ENCODE results near the gene PXN. TPM values are rescaled to one million over a fixed set of nuclear protein-coding genes. Genes with fewer than 3 reads are reported as not detected.

Gene PXN
- 136 and 156 TPM in 2 replicates for total RNA-seq (2014; rRNA removed; shearing (Covaris generic))

DNA sequence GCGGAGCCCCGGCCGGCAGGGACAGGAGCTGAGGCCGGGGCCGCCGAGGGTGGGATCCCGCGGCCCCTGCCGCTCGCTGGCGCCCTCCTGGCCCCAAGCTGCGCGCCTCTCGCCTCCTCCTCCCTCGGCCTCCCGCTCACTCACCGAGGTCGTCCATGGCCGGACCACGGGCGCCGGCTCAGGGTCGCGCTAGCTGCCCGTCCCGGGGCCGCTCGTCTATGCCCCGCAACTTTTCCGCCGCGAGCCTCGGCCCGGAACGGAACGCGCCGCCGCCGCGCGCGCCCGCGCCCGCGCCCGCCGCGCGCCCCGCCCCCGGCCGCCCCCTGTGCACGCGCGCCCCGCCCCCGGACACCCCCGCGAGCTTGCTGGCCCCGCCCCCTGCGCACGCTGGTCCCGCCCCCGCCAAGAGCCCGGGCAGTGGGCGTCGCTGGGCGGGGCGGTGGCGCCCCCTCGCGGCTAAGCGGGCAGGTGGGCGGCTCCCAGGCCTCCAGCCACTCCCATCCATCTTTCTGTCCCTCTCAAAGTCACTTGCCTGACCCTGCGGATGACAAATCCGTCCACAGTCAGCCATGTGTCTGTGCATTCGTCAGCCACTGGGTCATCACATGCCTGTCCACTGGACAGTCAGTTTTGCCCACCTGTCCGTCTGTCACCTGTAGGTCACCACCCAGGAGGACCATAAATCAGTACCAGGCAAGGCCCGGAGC is at the start of gene PXN:
PXN (minus strand) TSS at position 258 of the 707 bp plus-strand sequence; CDS start at position 157, 101 bp downstream.
- DNase-seq (ENCODE audit: low spot score) = peak; percentile 67

DNA sequence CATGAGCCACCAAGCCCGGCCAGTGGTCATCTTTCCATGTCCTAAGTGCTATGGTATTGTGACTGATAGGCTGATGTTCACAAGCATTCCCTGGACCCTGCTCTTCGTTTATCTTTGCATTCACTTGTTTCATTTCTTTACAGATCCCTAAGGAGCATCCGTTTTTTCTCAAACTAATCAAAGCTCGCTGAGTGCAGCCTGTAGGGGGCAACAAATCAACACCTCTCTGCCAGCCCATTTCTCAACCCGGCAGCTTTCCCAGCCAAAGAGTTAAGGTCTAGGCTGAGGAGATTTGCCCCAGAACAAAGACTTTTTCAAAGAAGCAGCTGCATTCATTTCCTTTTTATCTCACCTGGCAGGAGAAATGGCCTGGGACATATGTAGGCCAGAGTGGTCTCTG is 48.7 kb upstream of the PXN start:
- DNase-seq (ENCODE audit: low spot score) = no peak

DNA sequence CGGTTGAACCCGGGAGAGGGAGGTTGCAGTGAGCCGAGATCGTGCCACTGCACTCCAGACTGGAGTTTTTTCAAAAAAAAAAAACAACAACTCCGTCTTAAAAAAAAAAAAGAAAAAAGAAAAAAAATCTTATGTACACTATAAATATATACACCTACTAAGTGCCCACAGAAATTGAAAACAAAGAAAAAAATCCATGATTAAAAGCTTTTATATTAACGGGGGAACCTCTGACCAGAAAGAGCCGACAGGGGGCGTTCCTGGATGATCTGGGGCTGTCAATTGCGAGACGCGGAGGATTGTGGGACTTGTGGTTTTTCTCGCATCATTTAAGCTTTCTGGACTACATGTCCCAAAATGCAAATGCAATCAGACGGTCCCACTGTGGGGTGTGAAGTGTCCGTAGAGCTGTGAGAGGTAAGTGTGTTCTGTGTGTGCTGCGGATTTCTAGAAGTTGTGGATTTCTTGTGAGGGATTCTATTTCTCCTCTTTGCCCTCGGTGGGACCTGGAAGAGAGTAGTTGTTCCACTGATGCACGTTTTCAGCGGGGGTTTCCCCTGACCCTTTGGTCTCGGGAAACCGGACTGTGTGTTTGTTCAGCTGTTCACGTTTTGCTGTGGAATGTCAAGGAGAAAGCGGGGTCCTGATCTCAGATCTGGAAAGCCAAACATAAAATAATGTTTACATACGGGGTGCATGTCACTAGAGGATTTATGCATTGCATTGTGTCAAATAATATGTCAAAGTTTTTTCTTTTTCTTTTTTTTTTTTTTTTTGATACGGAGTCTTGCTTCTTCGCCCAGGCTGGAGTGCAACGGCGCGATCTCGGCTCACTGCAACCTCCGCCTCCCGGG is 36.7 kb upstream of the PXN start, which contains the start of gene SIRT4:
SIRT4 (plus strand) TSS at position 360 of the 854 bp plus-strand sequence. CDS start 1,241 bp downstream, outside the sequence.
- peak; percentile 91 for DNase-seq (ENCODE audit: low spot score)

DNA sequence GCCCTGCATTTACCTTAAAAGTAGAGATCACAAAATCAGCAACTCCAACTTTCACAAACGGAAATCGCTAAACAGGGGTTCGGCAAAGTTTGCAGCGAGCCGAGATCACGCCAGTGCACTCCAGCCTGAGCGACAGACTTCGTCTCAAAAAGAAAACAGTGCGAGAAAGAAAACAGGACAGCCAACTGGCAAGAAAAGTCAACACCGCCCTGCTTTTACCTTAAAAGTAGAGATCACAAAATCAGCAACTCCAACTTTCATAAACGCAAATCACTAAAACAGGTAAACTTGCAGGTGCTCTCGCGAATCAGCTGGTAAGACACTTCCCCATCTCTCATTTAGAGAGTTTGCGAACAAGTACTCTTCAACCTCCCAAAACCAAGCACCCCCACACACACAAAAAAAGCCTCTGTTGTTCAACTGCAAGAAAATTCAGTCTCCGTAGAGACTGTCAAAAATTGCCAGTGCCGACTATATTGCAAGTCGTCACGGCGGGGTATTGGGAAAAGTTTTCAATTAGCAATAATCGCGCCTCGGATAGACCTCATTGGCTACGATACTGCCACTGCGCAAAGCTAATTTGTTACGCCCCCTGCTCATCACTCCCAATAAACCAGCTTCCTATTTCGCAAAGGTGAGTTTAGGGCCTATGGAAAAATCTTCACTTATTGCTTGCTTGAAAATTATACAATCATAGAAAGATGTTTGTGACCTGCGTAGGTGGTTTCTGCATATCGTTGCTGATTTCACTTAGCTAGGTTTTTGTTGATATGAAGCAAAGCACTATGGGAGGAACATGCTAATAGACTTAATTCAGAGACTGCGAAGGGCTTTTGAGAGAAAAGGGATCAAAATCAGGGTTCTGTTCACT is 27.4 kb upstream of the PXN start, which contains the start of gene RNU4-1:
RNU4-1 (minus strand) TSS at position 577 of the 871 bp plus-strand sequence.
- peak; percentile 94 for DNase-seq (ENCODE audit: low spot score)

DNA sequence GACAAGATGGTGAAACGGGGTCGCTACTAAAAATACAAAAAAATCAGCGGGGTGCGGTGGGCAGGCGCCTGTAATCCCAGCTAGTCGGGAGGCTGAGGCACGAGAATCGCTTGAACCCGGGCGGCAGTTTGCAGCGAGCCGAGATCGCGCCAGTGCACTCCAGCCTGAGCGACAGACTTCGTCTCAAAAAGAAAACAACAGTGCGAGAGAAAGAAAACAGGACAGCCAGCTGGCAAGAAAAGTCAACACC is 26.8 kb upstream of the PXN start:
- no peak for DNase-seq (ENCODE audit: low spot score)

DNA sequence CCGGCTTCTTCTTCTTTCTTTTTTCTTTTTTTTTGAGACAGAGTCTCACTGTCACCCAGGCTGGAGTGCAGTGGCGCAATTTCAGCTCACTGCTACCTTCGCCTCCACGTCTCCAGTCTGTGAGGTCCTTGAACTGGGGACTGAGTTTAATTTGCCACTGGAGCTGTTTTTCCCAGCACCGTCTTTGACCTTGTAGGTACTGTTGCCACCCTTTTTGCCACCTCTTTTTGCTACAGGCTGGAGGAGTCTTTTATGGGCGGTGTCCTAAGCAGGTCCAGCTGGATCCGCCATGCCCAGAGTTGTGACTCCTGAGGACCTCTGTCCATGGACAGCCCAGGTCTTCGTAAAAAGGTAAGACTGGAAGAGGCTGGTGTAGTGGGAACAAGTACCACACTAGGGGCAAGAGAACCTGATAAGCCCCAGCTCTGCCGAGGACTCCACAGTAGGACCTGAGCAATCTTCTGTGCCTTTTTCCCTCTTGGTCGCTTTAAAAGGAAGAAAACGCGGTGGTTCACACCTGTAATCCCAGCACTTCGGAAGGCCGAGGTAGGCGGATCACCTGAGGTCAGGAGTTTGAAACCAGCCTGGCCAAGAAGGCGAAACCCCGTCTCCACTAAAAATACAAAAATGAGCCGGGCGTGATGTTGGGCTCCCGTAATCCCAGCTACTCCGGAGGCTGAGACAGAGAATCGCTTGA is 25.2 kb upstream of the PXN start:
- DNase-seq (ENCODE audit: low spot score) = peak; percentile 27

DNA sequence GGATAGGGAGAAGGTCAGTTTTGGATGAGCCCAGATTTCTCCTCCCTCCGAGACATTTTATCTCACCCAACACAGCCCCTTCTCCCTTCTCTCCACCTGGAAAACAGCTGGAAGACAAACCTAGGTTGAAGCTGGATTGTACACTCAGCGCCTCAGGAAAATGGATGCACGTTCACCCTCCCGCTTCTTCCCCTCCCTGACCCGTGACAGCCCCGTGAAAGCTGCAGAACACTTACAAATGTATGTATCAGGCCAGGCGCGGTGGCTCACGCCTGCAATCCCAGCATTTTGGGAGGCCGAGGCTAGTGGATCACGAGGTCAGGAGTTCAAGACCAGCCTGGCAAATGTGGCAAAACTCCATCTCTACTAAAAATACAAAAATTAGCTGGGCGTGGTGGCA is 22.0 kb upstream of the PXN start:
- DNase-seq (ENCODE audit: low spot score) = no peak

DNA sequence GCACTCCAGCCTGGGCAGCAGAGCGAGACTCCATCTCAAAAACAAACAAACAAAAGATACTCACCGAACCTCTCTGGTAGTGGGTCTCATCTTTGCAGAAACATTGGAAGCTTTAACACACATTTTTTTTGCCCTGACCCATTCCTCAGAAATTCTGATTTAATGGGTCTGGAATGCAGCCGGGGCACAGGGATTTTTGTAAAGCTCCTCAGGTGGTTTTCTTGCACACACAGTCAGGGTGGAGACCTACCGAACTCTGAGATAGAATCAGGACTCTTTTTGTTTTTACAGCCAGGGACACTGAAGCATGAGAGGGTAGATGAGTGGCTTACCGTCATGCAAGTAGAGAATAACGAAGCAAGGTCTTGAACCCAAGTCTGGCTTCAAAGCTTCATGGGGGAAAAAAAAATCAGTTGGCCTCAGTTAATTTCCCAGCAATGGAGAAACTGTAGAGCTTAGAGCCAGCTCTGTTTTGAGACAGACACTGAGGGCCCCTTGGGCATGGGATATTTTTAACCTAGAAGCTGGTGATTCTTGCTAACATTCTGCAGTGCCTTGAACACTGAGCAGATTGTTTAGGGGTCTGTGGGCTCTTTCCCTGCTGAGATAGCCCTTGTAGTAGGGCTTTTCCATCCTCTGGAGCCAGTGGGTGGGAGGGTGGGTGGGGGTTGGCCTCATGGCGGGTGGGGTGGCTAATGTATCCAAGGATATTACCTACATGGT is 21.4 kb upstream of the PXN start:
- DNase-seq (ENCODE audit: low spot score) = no peak

DNA sequence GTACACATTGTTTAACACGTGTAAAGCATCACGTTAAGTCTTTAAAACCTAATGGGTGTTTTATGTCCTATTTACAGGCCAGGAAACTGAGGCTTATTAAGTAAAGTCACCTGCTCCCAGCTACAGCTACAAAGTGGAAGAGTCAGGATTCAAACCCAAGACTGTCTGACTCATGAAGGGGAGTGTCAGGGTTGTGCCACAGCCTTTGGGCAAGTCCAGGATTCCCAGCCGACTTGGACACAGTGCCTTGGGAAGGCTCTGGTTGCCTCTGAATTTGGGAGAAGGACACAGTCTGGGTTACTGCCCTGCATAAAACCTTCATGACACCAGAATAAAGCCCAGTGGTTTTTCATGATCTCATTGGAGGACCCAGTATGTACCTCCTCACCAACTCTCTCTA is 18.9 kb upstream of the PXN start:
- no peak for DNase-seq (ENCODE audit: low spot score)

DNA sequence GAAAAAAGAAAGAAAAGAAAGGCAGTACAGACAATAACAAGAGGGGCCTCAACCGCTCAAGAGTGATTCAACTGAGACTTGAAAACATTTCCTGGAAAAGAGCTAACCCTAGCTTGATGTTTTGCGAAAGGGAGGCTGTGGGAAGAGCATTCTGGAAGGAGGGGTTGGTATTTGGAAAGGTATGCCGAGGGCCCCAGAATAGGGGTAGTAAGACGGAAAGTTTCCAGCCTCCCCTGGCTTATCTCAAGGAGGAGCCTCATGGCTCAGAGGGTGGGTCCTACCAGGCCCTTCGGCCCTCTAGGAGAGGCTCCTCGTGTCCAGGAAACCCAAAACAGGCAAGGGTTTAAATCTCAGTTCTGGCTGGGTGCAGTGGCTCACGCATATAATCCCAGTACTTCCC is 17.8 kb upstream of the PXN start:
- no peak for DNase-seq (ENCODE audit: low spot score)

DNA sequence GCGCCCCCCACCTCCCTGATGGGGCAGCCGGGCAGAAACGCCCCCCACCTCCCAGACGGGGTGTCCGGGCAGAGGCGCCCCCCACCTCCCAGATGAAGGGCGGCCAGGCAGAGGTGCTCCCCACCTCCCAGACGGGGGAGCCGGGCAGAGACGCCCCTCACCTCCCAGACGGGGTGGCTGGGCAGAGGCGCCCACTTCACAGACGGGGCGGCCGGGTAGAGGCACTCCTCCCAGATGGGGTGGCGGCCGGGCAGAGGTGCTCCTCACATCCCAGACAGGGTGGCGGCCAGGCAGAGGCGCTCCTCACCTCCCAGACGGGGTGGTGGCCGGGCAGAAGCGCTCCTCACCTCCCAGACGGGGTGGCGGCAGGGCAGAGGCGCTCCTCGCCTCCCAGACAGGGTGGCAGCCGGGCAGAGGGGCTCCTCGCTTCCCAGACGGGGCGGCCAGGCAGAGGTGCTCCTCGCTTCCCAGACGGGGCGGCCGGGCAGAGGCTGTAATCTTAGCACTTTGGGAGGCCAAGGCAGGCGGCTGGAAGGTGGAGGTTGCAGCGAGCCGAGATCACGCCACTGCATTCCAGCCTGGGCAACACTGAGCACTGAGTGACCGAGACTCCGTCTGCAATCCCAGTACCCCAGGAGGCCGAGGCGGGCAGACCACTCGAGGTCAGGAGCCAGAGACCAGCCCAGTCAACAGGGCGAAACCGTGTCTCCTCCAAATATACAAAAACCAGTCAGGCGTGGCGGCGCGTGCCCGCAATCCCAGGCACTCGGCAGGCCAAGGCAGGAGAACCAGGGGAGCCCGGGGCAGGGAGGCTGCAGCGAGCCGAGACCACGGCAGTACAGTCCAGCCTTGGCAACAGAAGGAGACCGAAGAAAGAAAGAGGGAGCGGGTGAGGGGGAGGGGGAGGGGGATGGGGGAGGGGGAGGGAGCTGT is 12.9 kb upstream of the PXN start:
- DNase-seq (ENCODE audit: low spot score) = no peak

DNA sequence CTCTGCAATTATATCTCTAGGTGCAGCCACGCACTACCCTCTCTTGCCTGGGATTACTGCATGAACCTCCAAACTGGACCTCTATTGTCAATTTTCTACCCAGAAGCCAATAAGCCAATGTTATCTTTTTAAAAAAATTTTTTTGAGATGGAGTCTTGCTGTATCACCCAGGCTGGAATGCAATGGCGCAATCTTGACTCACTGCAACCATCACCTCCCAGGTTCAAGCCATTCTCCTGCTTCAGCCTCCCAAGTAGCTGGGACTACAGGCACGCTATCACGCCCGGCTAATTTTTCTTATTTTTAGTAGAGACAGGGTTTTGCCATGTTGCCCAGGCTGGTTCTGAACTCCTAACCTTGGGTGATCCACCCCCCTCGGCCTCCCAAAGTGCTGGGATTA is 11.2 kb upstream of the PXN start:
- no peak for DNase-seq (ENCODE audit: low spot score)

DNA sequence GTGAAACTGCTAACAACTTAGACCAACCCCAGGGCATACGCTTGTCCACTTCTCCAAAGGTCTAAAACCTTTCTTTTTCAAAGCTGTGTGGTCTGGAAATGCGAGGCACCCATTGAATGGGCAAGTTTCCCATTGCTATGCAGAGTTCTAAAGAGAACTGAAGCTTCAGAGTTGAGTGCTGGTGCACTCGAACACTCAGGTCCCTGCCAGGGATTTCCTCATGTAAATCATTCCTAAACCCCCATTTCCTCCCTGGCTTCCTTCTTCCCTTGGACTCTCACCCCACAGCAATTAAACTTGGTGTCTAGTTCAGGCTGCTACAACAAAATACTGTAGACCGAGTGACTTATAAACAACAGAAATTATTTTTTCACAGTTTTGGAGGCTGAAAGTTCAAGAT is 2.2 kb upstream of the PXN start:
- no peak for DNase-seq (ENCODE audit: low spot score)

DNA sequence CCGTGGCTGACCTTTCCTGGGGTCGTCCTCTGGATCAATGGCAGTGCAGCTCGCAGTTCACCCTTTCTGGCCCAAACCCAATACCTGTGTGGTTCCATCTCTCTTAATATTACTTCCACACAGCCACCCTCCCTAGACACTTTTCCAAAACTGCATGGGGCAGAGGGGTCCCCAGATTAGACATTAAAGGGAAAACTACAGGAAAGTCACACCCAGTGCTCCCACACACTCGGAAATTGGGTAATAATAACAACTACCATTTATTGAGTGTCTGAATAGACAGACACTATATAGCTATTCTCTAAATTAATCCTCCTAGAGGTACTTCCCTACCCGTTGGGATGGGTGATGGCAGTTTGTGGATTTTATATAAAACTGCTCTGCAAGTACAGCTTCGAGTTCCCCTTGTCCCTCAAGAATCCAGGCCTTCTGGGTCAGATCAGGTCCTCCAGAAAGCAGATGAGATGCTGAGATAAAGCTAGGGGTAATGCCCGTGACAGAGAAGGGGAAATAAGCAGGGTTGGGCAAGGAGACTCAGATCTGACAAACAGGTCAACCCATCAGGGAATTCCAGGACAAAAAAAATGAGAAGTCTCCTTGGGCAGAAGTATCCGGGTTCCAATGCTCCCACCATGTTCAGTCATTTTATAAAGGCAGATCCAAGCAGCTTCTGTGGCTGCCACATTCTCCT is 795 bp upstream of the PXN start:
- no peak for DNase-seq (ENCODE audit: low spot score)

DNA sequence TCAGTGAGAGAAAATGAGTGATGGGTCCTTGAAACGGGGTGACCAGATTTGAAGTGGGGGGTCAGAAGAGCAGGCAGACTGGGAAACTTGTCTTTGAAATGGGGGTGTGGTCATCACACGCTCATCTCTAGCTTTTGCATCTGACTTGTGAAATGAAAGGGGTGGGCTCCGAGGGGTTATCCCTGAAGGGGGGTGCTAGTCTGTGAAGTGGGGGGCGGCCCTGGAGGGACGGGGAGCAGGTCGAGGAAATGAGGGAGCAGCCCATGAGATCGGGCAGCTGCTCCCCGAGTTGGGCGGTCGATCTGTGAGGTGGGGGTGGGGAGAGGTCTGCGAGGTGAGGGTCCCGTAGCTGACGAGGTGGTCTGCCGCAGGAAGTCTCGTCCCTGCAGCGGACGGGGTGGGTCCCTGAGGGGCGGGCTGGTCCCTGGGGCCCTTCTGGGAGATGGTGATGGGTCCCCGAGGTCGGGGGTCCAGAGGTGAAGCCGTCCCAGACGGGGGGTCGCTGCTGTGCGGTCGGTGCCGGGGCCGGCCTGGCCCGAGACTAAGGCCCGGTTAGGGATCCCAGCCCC is 542 bp downstream of the PXN start:
- no peak for DNase-seq (ENCODE audit: low spot score)

DNA sequence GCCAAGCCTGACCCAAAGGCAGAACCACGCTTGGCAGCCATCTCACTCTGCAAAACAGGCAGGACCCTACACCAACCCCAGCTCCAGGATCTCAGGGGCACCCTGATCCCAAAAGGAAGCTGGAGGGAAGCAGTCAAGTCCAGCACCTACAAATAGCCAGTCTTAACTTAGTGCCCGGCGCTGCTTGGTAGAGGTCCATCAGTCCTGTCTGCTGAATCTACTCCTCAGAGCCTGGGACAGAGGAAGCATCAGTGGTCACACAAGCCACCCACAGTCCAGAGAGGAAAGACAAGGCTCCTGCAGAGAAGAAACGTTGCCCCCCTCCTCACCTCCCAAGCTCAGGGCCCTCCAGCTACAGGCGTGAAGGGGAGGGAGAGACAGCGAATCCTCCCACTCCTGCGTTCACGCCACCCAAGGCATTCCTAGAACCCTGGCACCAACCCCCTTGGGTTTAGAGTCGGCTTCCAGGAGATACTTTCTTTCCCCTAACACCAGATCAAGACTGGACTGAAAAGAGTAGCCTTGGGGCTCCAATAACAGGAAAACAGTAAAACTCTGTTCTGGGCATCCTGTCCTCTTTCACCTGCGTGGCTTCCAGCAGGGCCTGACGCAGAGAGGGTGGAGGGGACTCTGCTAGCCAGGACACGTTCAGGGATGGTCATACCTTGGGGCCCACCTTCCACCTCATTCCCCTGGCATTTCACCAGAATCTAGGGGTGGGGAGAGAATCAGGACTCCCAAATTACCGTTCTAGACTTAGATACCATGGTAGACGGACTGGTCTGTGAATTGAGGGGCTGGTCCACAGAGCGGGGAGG is 1.2 kb downstream of the PXN start:
- DNase-seq (ENCODE audit: low spot score) = peak; percentile 30

DNA sequence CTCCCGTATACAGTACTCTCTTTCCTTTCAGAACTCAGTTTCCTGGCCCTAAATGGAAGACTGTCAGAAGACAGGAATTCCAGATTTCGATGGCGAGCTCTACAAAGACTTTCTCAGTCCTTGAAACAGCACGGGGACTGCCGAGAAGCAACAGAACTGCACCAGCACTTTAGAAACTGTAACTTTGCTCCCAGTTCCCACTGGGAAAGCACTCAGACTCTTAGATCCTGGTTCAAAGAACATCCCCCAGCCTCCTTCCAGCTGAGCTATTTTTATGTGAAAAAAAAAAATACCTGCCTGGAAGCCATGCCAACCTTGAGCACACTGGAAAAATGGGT is 1.8 kb downstream of the PXN start:
- no peak for DNase-seq (ENCODE audit: low spot score)
